Heart left ventricle (tissue), 16 donors: ENCODE measurements around the gene AMOTL2. TPM values are rescaled to one million over a fixed set of nuclear protein-coding genes. Genes with fewer than 3 reads are reported as not detected.

Experiments used
- ATAC-seq, 4 donors: fragments of 200-7000 bp; cut with Tn5 transposase; one replicate each; pipeline ENCODE4 v1.9.1; 2020 to 2022; ENCODE audit warnings: moderate library complexity in 4 of 4, mild to moderate bottlenecking in 3 of 4, moderate number of reproducible peaks in 1 of 4
- DNase-seq, 5 donors: peaks; one replicate each; pipeline ENCODE4 v3.0.0-alpha.2; 2020
- H3K27ac ChIP-seq, 12 donors: fragments of 200-600 bp; sonication (generic) in 4 of 12; one replicate each; pipeline versions ENCODE4 v1.5.0 to v1.8.0; 2016 to 2022; ENCODE audit warnings: mild to moderate bottlenecking in 2 of 12
- H3K27me3 ChIP-seq, 9 donors: fragments of 200-600 bp; sonication (generic) in 2 of 9; one replicate each; pipeline versions ENCODE4 v1.5.1 to v1.8.0; 2016 to 2022; ENCODE audit warnings: mild to moderate bottlenecking in 3 of 9
- H3K36me3 ChIP-seq, 9 donors: fragments of 200-600 bp; sonication (generic) in 2 of 9; one replicate each; pipeline versions ENCODE4 v1.5.0 to v1.8.0; 2018 to 2022; ENCODE audit warnings: mild to moderate bottlenecking in 2 of 9
- H3K4me1 ChIP-seq, 12 donors: fragments of 200-600 bp; sonication (generic) in 4 of 12; one replicate each; pipeline versions ENCODE4 v1.5.0 to v1.8.0; 2016 to 2022; ENCODE audit warnings: mild to moderate bottlenecking in 3 of 12
- H3K4me3 ChIP-seq, 12 donors: fragments of 200-600 bp; sonication (generic) in 4 of 12; one replicate each; pipeline versions ENCODE4 v1.5.0 to v1.8.0; 2017 to 2022; ENCODE audit warnings: mild to moderate bottlenecking in 9 of 12, moderate library complexity in 4 of 12
- H3K9me3 ChIP-seq, 12 donors: fragments of 200-600 bp; sonication (generic) in 4 of 12; one replicate each; pipeline versions ENCODE4 v1.5.0 to v1.8.0; 2016 to 2022; ENCODE audit warnings: mild to moderate bottlenecking in 1 of 12
- POLR2A ChIP-seq, 2 donors: fragments of 450-650 bp; IDR thresholded peaks; one replicate each; pipeline ENCODE4 v1.6.1; 2017; ENCODE audit warnings: antibody characterized with exemption in 2 of 2, mild to moderate bottlenecking in 2 of 2, moderate library complexity in 2 of 2
- WGBS, 4 donors: extraction: QIAGEN DNeasy Blood & Tissue Kit in 2 of 4; methylation state at CpG; one replicate each; pipeline versions ENCODE4 v1.1.5 to v1.1.7; 2013 to 2018; 5-methylcytosine and 5-hydroxymethylcytosine counted together
- intact Hi-C, 10 donors: fragments of 100-400 bp; cut with DNase I; formaldehyde crosslinking; loops; one replicate each; pipeline versions ENCODE4 v1.11.1 to v1.14.2; 2022
- polyA plus RNA-seq, 2 donors: library from polyadenylated mRNA; stranded (reverse); fragments of 200-250 nt; gene quantifications; one replicate each; pipeline ENCODE4 v1.2.3, GENCODE V29; 2013
- total RNA-seq, 9 donors: library from RNA; depleted of rRNA in 2 of 9; stranded (reverse); fragments of >200 nt in 2 of 9; fragmentation: NEBNext Ultra II Directional in 3 of 9; extraction: Animal tissue kit (Norgen Biotek cat#: 25700) in 3 of 9; gene quantifications; one replicate each; pipeline versions ENCODE4 v1.1.0 to v1.2.4, GENCODE V29; 2016 to 2023
- TF ChIP-seq, protein P1 (sequence below), 12 donors: fragments of 200-600 bp; sonication (generic) in 4 of 12; IDR thresholded peaks; one replicate each; pipeline versions ENCODE4 v1.5.0 to v1.8.0; 2018 to 2022; ENCODE audit warnings: antibody characterized with exemption in 12 of 12, mild to moderate bottlenecking in 5 of 12
- donor health status: ischemic (EF 13 %, LVEDD 7.1; RV severe dilation, severe dysfunction).
- donor health status: healthy with polysubstance abuse.
- donor health status: DM: no; HTN: yes; CAD: no.
- donor health status: DM: no; HTN: no; CAD: no.
- donor health status: ischemic (EF 25% LVEDD 6.9; RV normal size, moderate dysfunction).
- donor health status: ischemic (EF 25% LVEDD 5.7; RV mildly dilated, moderate dysfunction).
- donor health status: healthy.
- donor health status: DM: yes; HTN: yes; CAD: no.
- donor health status: ischemic (EF 35%, LVEDD 5.7; RV mildly dilated, moderate dysfunction).
- donor health status: nonischemic (EF 11% LVEDD 7.7; RV severe dilation, severe dysfunction).
- donor health status: DM: yes; HTN: yes; CAD: no.
- donor health status: PGD.
- donor health status: ischemic (EF 29% LVEDD 5.4; RV normal size, mild dysfunction).
- donor health status: nonischemic (EF 23%, LVEDD 6.1; RV moderate dilation, normal function).

Gene AMOTL2
- total and polyA plus RNA-seq, 11 donors: 19.0 to 109 (median 48.9) TPM

DNA sequence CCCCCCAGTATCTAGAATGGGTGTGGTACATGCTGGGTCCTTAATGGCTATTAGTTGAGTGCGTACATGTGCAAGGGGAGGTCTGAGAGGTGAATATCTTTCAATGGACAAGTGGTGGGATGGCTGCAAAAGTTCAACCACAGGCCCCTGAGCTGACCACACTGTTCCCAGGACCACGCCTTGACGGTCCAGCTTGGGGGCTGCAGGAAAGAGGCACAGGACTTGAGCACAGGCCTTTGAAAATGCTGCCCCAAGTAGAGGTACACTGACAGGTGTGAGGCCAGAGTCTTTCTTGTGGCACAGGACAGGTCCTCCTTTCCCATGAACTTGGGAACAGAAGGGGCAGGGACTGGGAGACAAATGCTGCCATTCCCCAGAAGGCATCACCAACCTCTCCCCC lies 24.0 kb downstream of the AMOTL2 start:
- TF ChIP-seq, protein P1, sequence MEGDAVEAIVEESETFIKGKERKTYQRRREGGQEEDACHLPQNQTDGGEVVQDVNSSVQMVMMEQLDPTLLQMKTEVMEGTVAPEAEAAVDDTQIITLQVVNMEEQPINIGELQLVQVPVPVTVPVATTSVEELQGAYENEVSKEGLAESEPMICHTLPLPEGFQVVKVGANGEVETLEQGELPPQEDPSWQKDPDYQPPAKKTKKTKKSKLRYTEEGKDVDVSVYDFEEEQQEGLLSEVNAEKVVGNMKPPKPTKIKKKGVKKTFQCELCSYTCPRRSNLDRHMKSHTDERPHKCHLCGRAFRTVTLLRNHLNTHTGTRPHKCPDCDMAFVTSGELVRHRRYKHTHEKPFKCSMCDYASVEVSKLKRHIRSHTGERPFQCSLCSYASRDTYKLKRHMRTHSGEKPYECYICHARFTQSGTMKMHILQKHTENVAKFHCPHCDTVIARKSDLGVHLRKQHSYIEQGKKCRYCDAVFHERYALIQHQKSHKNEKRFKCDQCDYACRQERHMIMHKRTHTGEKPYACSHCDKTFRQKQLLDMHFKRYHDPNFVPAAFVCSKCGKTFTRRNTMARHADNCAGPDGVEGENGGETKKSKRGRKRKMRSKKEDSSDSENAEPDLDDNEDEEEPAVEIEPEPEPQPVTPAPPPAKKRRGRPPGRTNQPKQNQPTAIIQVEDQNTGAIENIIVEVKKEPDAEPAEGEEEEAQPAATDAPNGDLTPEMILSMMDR (IDR thresholded peaks at IDR 0.05): no peak
- Histone ChIP-seq H3K9me3 (peaks cover 0 to 18% (median 10%) of the 10 kb centered on the region in 12 donors), H3K27me3 (no peaks in the 10 kb centered on the region), H3K27ac (peak overlapping the region in 2 of 12 donors; percentile 28 to 57), H3K4me1 (peaks cover 0 to 65% (median 37%) of the 10 kb centered on the region in 12 donors), H3K4me3 (no peak overlapping the region), H3K36me3 (peaks cover 0 to 28% (median 18%) of the 10 kb centered on the region in 9 donors)
- whole genome bisulfite sequencing, 4 donors: 86 to 92% (median 88%) methylated on average over 3 of the region's 3 CpGs
- intact Hi-C loops: loop anchor here in 1 of 10 donors (2.0 kb wide), 1 partner anchor 19 kb away; no protein-coding TSS in a partner anchor
- ATAC-seq (no peak), DNase-seq (no peak)

DNA sequence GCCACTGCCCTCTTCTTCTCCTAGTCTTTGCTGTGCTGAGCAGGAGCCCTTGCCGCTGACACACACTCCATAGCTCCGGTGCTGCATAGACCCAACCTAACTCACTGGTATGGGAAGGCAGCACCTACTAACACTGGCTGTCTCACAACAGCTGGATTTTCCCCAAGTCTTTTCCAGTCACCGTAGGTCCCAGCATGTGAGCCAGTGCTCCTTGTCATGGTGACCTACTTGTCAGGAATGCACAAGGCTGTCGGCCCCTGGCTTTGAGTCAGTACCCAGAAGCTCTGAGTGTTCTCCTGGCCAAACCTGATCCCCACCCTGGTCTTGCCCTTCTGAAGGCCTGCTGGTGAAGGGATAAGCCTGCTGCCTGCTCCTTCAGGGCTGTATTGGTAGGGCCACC lies 25.7 kb downstream of the AMOTL2 start:
- Histone ChIP-seq H3K4me3 (no peak overlapping the region), H3K27me3 (no peaks in the 10 kb centered on the region), H3K27ac (peak overlapping the region in 3 of 12 donors; percentile 25 to 29 (median 28)), H3K9me3 (peaks cover 0 to 18% (median 10%) of the 10 kb centered on the region in 12 donors), H3K36me3 (peaks cover 0 to 11% (median under 1%) of the 10 kb centered on the region in 9 donors), H3K4me1 (peaks cover 0 to 48% (median 27%) of the 10 kb centered on the region in 12 donors)
- peak in 1 of 5 donors; percentile 72 for DNase-seq
- TF ChIP-seq, protein P1 (IDR thresholded peaks at IDR 0.05): no peak
- no peak for TF ChIP-seq POLR2A (IDR thresholded peaks at IDR 0.05)
- intact Hi-C loops: no loop called here
- 65 to 82% (median 68%) methylated on average over 3 to 4 of the region's 4 CpGs for WGBS, 4 donors
- peak in 3 of 4 donors; percentile 50 to 69 (median 60) for ATAC-seq

DNA sequence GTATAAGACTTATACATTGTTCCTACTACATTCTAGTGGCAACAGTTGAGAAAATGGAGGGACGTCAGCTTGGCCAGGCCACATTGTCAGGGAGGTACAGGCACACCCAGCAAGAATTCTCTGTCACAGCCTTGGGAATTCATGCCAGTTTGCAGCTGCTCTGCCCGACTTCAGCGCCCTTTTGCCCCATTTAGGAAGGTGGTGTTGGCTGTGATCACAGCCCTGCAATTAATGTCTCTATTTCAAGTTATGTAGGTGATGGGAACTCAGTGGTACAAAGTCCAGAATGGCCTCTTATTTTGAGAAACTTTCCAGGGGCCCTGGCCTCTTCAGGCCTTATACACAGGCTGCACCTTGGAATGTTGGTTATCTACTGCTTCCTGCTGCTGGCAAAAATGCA lies 26.7 kb downstream of the AMOTL2 start:
- TF ChIP-seq, protein P1 (IDR thresholded peaks at IDR 0.05): no peak
- no peak for TF ChIP-seq POLR2A (IDR thresholded peaks at IDR 0.05)
- no peaks in the 10 kb centered on the region for H3K27me3 ChIP-seq
- WGBS, 4 donors: 83 to 97% (median 86%) methylated on average over 3 of the region's 3 CpGs
- H3K4me1 ChIP-seq: peaks cover 0 to 38% (median 19%) of the 10 kb centered on the region in 12 donors
- peak overlapping the region in 1 of 12 donors; percentile 25 for H3K27ac ChIP-seq
- intact Hi-C loops: no loop called here
- peaks cover 0 to 6% (median 0%) of the 10 kb centered on the region in 9 donors for H3K36me3 ChIP-seq
- peaks cover 0 to 18% (median 10%) of the 10 kb centered on the region in 12 donors for H3K9me3 ChIP-seq
- H3K4me3 ChIP-seq: no peak overlapping the region
- ATAC-seq: no peak
- DNase-seq: no peak

DNA sequence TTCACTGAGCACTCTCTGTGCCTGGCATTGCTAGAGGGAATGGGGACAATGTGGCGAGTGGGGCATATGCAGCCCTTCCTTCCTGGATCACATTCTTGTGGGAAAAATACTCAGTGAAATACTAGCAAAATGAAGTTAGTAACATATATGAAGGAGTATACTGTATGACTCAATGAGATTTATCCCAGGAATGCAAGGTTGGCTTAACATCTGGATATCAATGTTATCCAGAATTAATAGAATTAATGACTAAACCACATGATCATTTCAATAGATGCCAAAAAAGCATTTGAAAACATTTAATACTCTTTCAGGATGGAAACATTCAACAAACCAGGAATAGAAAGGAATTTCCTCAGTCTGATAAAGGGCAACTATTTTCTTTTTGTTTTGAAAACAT lies 27.5 kb downstream of the AMOTL2 start:
- intact Hi-C loops: no loop called here
- no peak for ATAC-seq
- peaks cover 0 to 18% (median 10%) of the 10 kb centered on the region in 12 donors for H3K9me3 ChIP-seq
- DNase-seq: no peak
- peaks cover 0 to 30% (median 12%) of the 10 kb centered on the region in 12 donors for H3K4me1 ChIP-seq
- no peaks in the 10 kb centered on the region for H3K27me3 ChIP-seq
- no peak overlapping the region for H3K27ac ChIP-seq
- H3K36me3 ChIP-seq: peaks cover 0 to under 1% (median 0%) of the 10 kb centered on the region in 9 donors
- TF ChIP-seq POLR2A (IDR thresholded peaks at IDR 0.05): no peak
- TF ChIP-seq, protein P1 (IDR thresholded peaks at IDR 0.05): no peak
- H3K4me3 ChIP-seq: no peak overlapping the region
- WGBS, 4 donors: 3 to 56% (median 29%) methylated on average over 1 of the region's 1 CpG
